GM23338 (cell line): ENCODE results near the gene CHRDL2. TPM values are rescaled to one million over a fixed set of nuclear protein-coding genes. Genes with fewer than 3 reads are reported as not detected.
"Not testable (repeated sequence)": the region's sequence is repeated elsewhere in the genome, so short reads cannot be mapped to it uniquely, and the experiment has no call there.

ENCODE experiments used
- ATAC-seq: fragments of 200-7000 bp; cut with Tn5 transposase; 3 replicates; pipeline ENCODE4 v1.9.1; 2020
- DNase-seq: peaks from one replicate; pipeline ENCODE4 v3.0.0-alpha.2; 2015; ENCODE audit warnings: low spot score
- H2AFZ ChIP-seq: fragments of 200-600 bp; sonication (generic); 2 replicates; pipeline ENCODE4 v1.8.0; 2016; ENCODE audit warnings: antibody characterized with exemption, mild to moderate bottlenecking, moderate library complexity
- H3F3A ChIP-seq: fragments of 200-600 bp; sonication (generic); replicated peaks from 2 replicates; pipeline ENCODE4 v1.8.0; 2017; ENCODE audit warnings: antibody characterized with exemption, mixed run types, low read depth
- H3K27ac ChIP-seq: fragments of 200-600 bp; sonication (generic); 2 replicates; pipeline ENCODE4 v1.6.1; 2016; ENCODE audit warnings: low read depth
- H3K27me3 ChIP-seq: fragments of 200-600 bp; sonication (generic); 2 replicates; pipeline ENCODE4 v1.8.0; 2016; ENCODE audit warnings: mild to moderate bottlenecking, mixed run types, moderate library complexity; ENCODE audit not compliant: insufficient read depth
- H3K36me3 ChIP-seq: fragments of 200-600 bp; sonication (generic); 2 replicates; pipeline ENCODE4 v1.8.0; 2016; ENCODE audit warnings: mild to moderate bottlenecking; ENCODE audit not compliant: insufficient read depth
- H3K4me1 ChIP-seq: fragments of 200-600 bp; sonication (generic); 2 replicates; pipeline ENCODE4 v1.8.0; 2016; ENCODE audit warnings: mild to moderate bottlenecking, moderate library complexity; ENCODE audit not compliant: insufficient read depth
- H3K4me2 ChIP-seq: fragments of 200-600 bp; sonication (generic); 2 replicates; pipeline ENCODE4 v1.7.1; 2017; ENCODE audit warnings: mixed run types
- H3K4me3 ChIP-seq: fragments of 200-600 bp; sonication (generic); 2 replicates; pipeline ENCODE4 v1.6.1; 2016; ENCODE audit warnings: mixed run types
- H3K79me2 ChIP-seq: fragments of 200-600 bp; sonication (generic); replicated peaks from 2 replicates; pipeline ENCODE4 v1.8.0; 2017; ENCODE audit warnings: mild to moderate bottlenecking; ENCODE audit not compliant: insufficient read depth
- H3K9me2 ChIP-seq: fragments of 200-600 bp; sonication (generic); 2 replicates; pipeline ENCODE4 v1.8.0; 2017; ENCODE audit not compliant: insufficient read depth
- H4K20me1 ChIP-seq: fragments of 200-600 bp; sonication (generic); replicated peaks from 2 replicates; pipeline ENCODE4 v1.8.0; 2017; ENCODE audit warnings: mild to moderate bottlenecking; ENCODE audit not compliant: insufficient read depth
- H3K27ac Mint-ChIP-seq: 2 replicates; pipeline ENCODE4 v1.8.0; 2020; ENCODE audit warnings: inconsistent platforms, mild to moderate bottlenecking, moderate library complexity, mixed read lengths
- H3K27me3 Mint-ChIP-seq: 3 replicates; pipeline ENCODE4 v1.8.0; 2022; ENCODE audit warnings: low read depth, mild to moderate bottlenecking, moderate library complexity, mixed read lengths, inconsistent platforms; ENCODE audit not compliant: insufficient read depth, poor library complexity
- H3K36me3 Mint-ChIP-seq: 3 replicates; pipeline ENCODE4 v1.8.0; 2021; ENCODE audit warnings: low read depth, mild to moderate bottlenecking, inconsistent platforms, moderate library complexity, mixed read lengths
- H3K4me1 Mint-ChIP-seq: 3 replicates; pipeline ENCODE4 v1.8.0; 2020; ENCODE audit warnings: mild to moderate bottlenecking, inconsistent platforms, mixed read lengths
- H3K4me3 Mint-ChIP-seq: 3 replicates; pipeline ENCODE4 v1.8.0; 2021; ENCODE audit warnings: moderate library complexity, mild to moderate bottlenecking, inconsistent platforms, mixed read lengths
- H3K9me3 Mint-ChIP-seq: 3 replicates; pipeline ENCODE4 v1.8.0; 2020; ENCODE audit warnings: moderate library complexity, mild to moderate bottlenecking, inconsistent platforms, mixed read lengths
- CREB1 ChIP-seq: fragments of 250-450 bp; sonication (Bioruptor Pico); IDR thresholded peaks from 2 replicates; pipeline ENCODE4 v1.5.0; 2020; ENCODE audit warnings: low read depth, mild to moderate bottlenecking, moderate library complexity
- EZH2 ChIP-seq: fragments of 200-600 bp; sonication (generic); IDR thresholded peaks from one replicate; pipeline ENCODE4 v1.8.0; 2017; ENCODE audit warnings: antibody characterized with exemption, mild to moderate bottlenecking, low read depth; ENCODE audit not compliant: unreplicated experiment
- NANOG ChIP-seq: IDR thresholded peaks from 2 replicates; pipeline ENCODE4 v1.6.1; 2016; ENCODE audit warnings: antibody characterized with exemption, borderline replicate concordance
- POLR2AphosphoS5 ChIP-seq: IDR thresholded peaks from 2 replicates; pipeline ENCODE4 v1.6.1; 2016; ENCODE audit warnings: antibody characterized with exemption, low read depth
- STAT1 ChIP-seq: IDR thresholded peaks from one replicate; pipeline ENCODE4 v1.6.1; 2016; ENCODE audit warnings: antibody characterized with exemption; ENCODE audit not compliant: unreplicated experiment
- polyA plus RNA-seq: library from polyadenylated mRNA; unstranded; fragments of >200 nt; fragmentation: Nextera tagmentation; extraction: Ambion mirVana; gene quantifications from 2 replicates; pipeline ENCODE4 v1.2.1, GENCODE V29; 2016
- total RNA-seq: library from RNA; depleted of rRNA; stranded (reverse); fragments of >200 nt; shearing (Covaris generic); gene quantifications from 2 replicates; pipeline ENCODE4 v1.2.3, GENCODE V29; 2014
- TF ChIP-seq, protein P1 (sequence below): IDR thresholded peaks from one replicate; pipeline ENCODE4 v1.6.1; 2018; ENCODE audit warnings: antibody characterized with exemption; ENCODE audit not compliant: unreplicated experiment
- TF ChIP-seq, protein P2 (sequence below): IDR thresholded peaks from 2 replicates; pipeline ENCODE4 v1.6.1; 2016; ENCODE audit warnings: antibody characterized with exemption
- TF ChIP-seq, protein P3 (sequence below), 2 experiments: fragments of 200-600 bp in 1 of 2; sonication (generic) in 1 of 2; conservative IDR thresholded peaks; 2 replicates each; pipeline versions ENCODE4 v1.5.1 to v1.6.1; 2016 to 2017; ENCODE audit warnings: antibody characterized with exemption in 2 of 2, low read depth in 2 of 2, mild to moderate bottlenecking in 2 of 2, moderate library complexity in 1 of 2

Gene CHRDL2
- total and polyA plus RNA-seq, 2 experiments from 2014 or later: 0.21 TPM; not detected in 1

DNA sequence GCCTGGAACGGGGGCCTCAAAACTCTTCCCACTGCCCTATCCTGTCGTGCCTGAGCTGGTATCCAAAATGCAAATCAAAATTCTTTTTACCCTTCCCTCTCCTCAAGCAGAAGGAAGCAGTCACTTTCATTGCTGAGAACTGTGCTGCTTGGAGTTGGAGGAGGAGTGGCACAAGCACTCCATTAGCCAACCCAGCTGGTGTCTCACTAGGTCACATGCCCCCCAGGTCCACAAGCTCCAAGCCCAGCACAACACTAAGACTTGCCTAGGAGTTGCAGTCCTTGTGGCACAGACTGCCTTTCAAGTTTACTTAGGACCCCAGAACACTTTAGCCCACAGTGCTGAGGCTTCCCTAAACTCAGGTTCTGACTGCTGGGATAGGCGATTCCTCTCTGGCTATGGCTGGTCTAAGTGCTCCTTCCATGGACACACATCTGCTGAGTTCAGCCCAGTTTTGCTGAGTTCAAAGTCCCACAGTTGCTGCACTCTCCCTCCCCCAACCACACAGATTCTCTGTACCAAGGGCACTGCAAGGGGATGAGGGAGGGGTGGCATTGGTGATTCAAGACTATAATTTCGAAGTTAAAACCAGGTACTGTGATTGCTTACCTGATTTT lies 68.6 kb downstream of the CHRDL2 start (continued):
- TF ChIP-seq, protein P1, sequence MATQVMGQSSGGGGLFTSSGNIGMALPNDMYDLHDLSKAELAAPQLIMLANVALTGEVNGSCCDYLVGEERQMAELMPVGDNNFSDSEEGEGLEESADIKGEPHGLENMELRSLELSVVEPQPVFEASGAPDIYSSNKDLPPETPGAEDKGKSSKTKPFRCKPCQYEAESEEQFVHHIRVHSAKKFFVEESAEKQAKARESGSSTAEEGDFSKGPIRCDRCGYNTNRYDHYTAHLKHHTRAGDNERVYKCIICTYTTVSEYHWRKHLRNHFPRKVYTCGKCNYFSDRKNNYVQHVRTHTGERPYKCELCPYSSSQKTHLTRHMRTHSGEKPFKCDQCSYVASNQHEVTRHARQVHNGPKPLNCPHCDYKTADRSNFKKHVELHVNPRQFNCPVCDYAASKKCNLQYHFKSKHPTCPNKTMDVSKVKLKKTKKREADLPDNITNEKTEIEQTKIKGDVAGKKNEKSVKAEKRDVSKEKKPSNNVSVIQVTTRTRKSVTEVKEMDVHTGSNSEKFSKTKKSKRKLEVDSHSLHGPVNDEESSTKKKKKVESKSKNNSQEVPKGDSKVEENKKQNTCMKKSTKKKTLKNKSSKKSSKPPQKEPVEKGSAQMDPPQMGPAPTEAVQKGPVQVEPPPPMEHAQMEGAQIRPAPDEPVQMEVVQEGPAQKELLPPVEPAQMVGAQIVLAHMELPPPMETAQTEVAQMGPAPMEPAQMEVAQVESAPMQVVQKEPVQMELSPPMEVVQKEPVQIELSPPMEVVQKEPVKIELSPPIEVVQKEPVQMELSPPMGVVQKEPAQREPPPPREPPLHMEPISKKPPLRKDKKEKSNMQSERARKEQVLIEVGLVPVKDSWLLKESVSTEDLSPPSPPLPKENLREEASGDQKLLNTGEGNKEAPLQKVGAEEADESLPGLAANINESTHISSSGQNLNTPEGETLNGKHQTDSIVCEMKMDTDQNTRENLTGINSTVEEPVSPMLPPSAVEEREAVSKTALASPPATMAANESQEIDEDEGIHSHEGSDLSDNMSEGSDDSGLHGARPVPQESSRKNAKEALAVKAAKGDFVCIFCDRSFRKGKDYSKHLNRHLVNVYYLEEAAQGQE: no peak
- TF ChIP-seq, protein P2, sequence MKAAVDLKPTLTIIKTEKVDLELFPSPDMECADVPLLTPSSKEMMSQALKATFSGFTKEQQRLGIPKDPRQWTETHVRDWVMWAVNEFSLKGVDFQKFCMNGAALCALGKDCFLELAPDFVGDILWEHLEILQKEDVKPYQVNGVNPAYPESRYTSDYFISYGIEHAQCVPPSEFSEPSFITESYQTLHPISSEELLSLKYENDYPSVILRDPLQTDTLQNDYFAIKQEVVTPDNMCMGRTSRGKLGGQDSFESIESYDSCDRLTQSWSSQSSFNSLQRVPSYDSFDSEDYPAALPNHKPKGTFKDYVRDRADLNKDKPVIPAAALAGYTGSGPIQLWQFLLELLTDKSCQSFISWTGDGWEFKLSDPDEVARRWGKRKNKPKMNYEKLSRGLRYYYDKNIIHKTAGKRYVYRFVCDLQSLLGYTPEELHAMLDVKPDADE: no peak
- no peak for TF ChIP-seq NANOG
- TF ChIP-seq, protein P3, sequence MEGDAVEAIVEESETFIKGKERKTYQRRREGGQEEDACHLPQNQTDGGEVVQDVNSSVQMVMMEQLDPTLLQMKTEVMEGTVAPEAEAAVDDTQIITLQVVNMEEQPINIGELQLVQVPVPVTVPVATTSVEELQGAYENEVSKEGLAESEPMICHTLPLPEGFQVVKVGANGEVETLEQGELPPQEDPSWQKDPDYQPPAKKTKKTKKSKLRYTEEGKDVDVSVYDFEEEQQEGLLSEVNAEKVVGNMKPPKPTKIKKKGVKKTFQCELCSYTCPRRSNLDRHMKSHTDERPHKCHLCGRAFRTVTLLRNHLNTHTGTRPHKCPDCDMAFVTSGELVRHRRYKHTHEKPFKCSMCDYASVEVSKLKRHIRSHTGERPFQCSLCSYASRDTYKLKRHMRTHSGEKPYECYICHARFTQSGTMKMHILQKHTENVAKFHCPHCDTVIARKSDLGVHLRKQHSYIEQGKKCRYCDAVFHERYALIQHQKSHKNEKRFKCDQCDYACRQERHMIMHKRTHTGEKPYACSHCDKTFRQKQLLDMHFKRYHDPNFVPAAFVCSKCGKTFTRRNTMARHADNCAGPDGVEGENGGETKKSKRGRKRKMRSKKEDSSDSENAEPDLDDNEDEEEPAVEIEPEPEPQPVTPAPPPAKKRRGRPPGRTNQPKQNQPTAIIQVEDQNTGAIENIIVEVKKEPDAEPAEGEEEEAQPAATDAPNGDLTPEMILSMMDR (conservative IDR thresholded peaks at IDR 0.05; ENCODE audit: low read depth in 2 of 2): no peak
- no peak for TF ChIP-seq STAT1
- TF ChIP-seq POLR2AphosphoS5: no peak
- no peak for TF ChIP-seq EZH2
- TF ChIP-seq CREB1 (CRISPR knock-in tag): no peak

DNA sequence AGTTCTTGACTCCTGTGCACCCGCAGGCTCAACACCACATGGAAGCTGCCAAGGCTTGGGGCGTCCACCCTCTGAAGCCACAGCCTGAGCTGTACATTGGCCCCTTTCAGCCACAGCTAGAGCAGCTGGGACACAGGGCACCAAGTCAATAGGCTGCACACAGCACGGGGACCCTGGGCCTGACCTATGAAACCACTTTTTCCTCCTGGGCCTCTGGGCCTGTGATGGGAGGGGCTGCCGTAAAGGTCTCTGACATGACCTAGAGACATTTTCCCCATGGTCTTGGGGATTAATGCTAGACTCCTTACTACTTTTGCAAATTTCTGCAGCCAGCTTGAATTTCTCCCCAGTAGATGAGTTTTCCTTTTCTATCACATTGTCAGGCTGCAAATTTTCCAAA lies 72.1 kb downstream of the CHRDL2 start:
- H3K27me3 Mint-ChIP-seq, H3K4me2 ChIP-seq, H3F3A ChIP-seq, H3K9me2 ChIP-seq, H2AFZ ChIP-seq, H3K4me3 Mint-ChIP-seq, H3K4me1 ChIP-seq, H3K79me2 ChIP-seq, H4K20me1 ChIP-seq, H3K4me3 ChIP-seq, ATAC-seq, DNase-seq, H3K36me3 ChIP-seq, H3K27ac ChIP-seq, H3K27ac Mint-ChIP-seq, H3K27me3 ChIP-seq: not testable (repeated sequence)
- peaks cover 36% of the 10 kb centered on the region for H3K36me3 Mint-ChIP-seq
- H3K4me1 Mint-ChIP-seq: peaks cover 13% of the 10 kb centered on the region
- H3K9me3 Mint-ChIP-seq: peaks cover 27% of the 10 kb centered on the region
